Neural cell (in vitro differentiated cells): Measurements from ENCODE around the gene AZIN2.
"Not testable (repeated sequence)": the region's sequence is repeated elsewhere in the genome, so short reads cannot be mapped to it uniquely, and the experiment has no call there.

ENCODE experiments used
- CTCF ChIP-seq: fragments of 450-650 bp; IDR thresholded peaks from 2 replicates; pipeline ENCODE4 v1.5.1; 2014; ENCODE audit warnings: antibody characterized with exemption, mild to moderate bottlenecking, moderate library complexity; ENCODE audit not compliant: poor library complexity, severe bottlenecking
- EP300 ChIP-seq: fragments of 450-650 bp; conservative IDR thresholded peaks from 2 replicates; pipeline ENCODE4 v1.6.1; 2014; ENCODE audit warnings: antibody characterized with exemption, mild to moderate bottlenecking, moderate library complexity; ENCODE audit not compliant: poor library complexity, severe bottlenecking
- EZH2 ChIP-seq: fragments of 200-600, 300-800 bp; shearing (Covaris generic), sonication (generic); IDR thresholded peaks from 2 replicates; pipeline ENCODE4 v1.6.1; 2014; ENCODE audit warnings: antibody characterized with exemption, low read length, borderline replicate concordance, mild to moderate bottlenecking; ENCODE audit not compliant: insufficient read depth, poor library complexity, severe bottlenecking
- RAD21 ChIP-seq: fragments of 450-650 bp; conservative IDR thresholded peaks from 2 replicates; pipeline ENCODE4 v1.6.1; 2014; ENCODE audit warnings: antibody characterized with exemption, mild to moderate bottlenecking, moderate library complexity
- TF ChIP-seq, protein P1 (sequence below): IDR thresholded peaks from 2 replicates; pipeline ENCODE4 v1.6.1; 2012; ENCODE audit warnings: borderline replicate concordance

- not testable (repeated sequence) for TF ChIP-seq CTCF, EP300, RAD21, EZH2
- TF ChIP-seq, protein P1, sequence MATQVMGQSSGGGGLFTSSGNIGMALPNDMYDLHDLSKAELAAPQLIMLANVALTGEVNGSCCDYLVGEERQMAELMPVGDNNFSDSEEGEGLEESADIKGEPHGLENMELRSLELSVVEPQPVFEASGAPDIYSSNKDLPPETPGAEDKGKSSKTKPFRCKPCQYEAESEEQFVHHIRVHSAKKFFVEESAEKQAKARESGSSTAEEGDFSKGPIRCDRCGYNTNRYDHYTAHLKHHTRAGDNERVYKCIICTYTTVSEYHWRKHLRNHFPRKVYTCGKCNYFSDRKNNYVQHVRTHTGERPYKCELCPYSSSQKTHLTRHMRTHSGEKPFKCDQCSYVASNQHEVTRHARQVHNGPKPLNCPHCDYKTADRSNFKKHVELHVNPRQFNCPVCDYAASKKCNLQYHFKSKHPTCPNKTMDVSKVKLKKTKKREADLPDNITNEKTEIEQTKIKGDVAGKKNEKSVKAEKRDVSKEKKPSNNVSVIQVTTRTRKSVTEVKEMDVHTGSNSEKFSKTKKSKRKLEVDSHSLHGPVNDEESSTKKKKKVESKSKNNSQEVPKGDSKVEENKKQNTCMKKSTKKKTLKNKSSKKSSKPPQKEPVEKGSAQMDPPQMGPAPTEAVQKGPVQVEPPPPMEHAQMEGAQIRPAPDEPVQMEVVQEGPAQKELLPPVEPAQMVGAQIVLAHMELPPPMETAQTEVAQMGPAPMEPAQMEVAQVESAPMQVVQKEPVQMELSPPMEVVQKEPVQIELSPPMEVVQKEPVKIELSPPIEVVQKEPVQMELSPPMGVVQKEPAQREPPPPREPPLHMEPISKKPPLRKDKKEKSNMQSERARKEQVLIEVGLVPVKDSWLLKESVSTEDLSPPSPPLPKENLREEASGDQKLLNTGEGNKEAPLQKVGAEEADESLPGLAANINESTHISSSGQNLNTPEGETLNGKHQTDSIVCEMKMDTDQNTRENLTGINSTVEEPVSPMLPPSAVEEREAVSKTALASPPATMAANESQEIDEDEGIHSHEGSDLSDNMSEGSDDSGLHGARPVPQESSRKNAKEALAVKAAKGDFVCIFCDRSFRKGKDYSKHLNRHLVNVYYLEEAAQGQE: not testable (repeated sequence)
Measured at GRCh38 chr1:33136041-33136440, 55.1 kb downstream of the AZIN2 start.
